ENCODE measurements around the gene RET.

DNA sequence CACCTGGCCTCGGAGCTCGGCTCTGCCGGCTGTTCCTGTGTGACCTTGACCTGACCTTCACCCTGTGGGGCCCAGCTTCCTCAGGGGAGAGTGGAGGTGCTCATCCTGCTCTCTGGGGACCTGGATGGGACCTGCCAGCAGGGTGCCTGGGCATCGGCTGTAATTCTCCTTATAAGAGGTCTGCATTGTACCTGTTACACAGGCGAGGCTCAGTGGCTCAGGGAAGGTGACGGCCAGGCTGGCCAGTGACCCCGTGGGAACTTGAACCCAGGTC is 29.0 kb downstream of the RET start:
- TF ChIP-seq, protein P1, sequence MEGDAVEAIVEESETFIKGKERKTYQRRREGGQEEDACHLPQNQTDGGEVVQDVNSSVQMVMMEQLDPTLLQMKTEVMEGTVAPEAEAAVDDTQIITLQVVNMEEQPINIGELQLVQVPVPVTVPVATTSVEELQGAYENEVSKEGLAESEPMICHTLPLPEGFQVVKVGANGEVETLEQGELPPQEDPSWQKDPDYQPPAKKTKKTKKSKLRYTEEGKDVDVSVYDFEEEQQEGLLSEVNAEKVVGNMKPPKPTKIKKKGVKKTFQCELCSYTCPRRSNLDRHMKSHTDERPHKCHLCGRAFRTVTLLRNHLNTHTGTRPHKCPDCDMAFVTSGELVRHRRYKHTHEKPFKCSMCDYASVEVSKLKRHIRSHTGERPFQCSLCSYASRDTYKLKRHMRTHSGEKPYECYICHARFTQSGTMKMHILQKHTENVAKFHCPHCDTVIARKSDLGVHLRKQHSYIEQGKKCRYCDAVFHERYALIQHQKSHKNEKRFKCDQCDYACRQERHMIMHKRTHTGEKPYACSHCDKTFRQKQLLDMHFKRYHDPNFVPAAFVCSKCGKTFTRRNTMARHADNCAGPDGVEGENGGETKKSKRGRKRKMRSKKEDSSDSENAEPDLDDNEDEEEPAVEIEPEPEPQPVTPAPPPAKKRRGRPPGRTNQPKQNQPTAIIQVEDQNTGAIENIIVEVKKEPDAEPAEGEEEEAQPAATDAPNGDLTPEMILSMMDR (IDR thresholded peaks at IDR 0.05): no peak
- no peak for TF ChIP-seq POLR2AphosphoS5 (IDR thresholded peaks at IDR 0.05)

Data from sigmoid colon (tissue), 4 donors.